ENCODE results near the gene ATP2B2. TPM values are rescaled to one million over a fixed set of nuclear protein-coding genes. Genes with fewer than 3 reads are reported as not detected.

ATP2B2 gene
- total RNA-seq, 1 donor: not detected

DNA sequence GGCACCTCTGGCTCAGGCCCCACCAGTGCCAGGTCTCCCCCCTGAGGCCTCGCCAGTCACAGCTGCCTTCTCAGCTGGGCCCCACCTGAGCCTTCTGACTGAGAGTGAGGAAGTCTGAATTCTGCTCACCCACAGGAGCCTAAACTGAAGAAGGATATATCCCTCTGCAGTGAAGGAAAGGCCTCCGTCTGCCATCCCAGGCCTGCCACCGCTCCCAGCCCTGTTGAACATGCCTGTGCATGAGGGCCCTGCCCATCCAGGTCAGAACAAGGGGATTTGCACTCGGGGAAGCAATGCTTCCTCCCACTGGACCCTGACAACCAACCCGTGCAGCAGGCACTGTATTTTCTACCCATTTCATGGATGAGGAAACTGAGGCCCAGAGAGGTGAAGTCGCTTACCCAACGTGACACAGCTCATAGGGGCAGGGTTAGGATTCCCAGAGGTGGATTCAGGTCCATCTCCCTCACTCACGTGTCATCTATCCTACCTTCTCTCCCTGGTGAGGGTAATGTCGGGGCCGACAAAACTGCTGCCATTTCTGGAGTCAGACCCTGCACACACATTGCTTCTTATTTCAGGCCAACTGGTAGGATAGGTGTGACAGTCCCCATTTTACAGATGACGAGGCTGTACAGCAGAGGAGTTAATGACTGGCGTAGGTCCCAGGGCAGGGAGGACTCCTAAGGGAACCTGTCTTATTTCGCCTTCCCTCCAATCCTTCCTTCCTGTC lies 22.6 kb downstream of the ATP2B2 start:
- no peak overlapping the region for H3K4me3 ChIP-seq (ENCODE audit: low read length)
- no peaks in the 10 kb centered on the region for H3K4me1 ChIP-seq (ENCODE audit: insufficient read depth, low read length)
- no peaks in the 10 kb centered on the region for H3K9me3 ChIP-seq (ENCODE audit: low read depth, low read length)
- H3K27me3 ChIP-seq (ENCODE audit: insufficient read depth, low read length): no peaks in the 10 kb centered on the region

- Histone ChIP-seq H3K27me3 (ENCODE audit: insufficient read depth, low read length) (no peaks in the 10 kb centered on the region), H3K4me3 (ENCODE audit: low read length) (no peak overlapping the region), H3K4me1 (ENCODE audit: insufficient read depth, low read length) (no peaks in the 10 kb centered on the region), H3K9me3 (ENCODE audit: low read depth, low read length) (no peaks in the 10 kb centered on the region)
These were observed 24.5 kb downstream of the ATP2B2 start for GRCh38 chr3:10480871-10481378.

DNA sequence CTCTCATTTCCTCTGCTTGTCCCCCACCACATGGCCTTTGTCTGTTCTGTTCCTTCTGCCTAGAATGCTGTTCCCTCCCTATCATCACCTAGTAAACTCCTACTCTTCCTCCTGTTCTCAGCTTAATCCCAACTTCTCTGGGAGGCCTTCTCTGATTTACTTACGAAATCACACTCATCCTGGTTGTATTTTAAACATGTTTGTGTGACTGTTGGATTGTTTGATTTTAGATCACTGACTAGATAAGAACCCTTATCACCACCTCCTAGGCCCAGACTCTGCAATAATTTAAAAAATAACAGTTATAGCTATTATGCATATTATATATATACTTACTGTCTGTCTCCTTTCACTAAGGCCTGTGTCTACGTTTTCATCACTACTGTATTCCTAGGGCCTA lies 26.1 kb downstream of the ATP2B2 start:
- Histone ChIP-seq H3K9me3 (ENCODE audit: low read depth, low read length) (no peaks in the 10 kb centered on the region), H3K4me3 (ENCODE audit: low read length) (no peak overlapping the region), H3K27me3 (ENCODE audit: insufficient read depth, low read length) (no peaks in the 10 kb centered on the region), H3K4me1 (ENCODE audit: insufficient read depth, low read length) (no peaks in the 10 kb centered on the region)

GRCh38 chr3:10475983-10476382 lies 29.4 kb downstream of the ATP2B2 start:
- H3K4me3 ChIP-seq (ENCODE audit: low read length): no peak overlapping the region
- H3K9me3 ChIP-seq (ENCODE audit: low read depth, low read length): no peaks in the 10 kb centered on the region
- H3K27me3 ChIP-seq (ENCODE audit: insufficient read depth, low read length): no peaks in the 10 kb centered on the region
- no peaks in the 10 kb centered on the region for H3K4me1 ChIP-seq (ENCODE audit: insufficient read depth, low read length)

- Histone ChIP-seq H3K27me3 (ENCODE audit: insufficient read depth, low read length) (no peaks in the 10 kb centered on the region), H3K4me3 (ENCODE audit: low read length) (no peak overlapping the region), H3K4me1 (ENCODE audit: insufficient read depth, low read length) (no peaks in the 10 kb centered on the region), H3K9me3 (ENCODE audit: low read depth, low read length) (no peaks in the 10 kb centered on the region)
These were observed 30.5 kb downstream of the ATP2B2 start for GRCh38 chr3:10474847-10475246.

DNA sequence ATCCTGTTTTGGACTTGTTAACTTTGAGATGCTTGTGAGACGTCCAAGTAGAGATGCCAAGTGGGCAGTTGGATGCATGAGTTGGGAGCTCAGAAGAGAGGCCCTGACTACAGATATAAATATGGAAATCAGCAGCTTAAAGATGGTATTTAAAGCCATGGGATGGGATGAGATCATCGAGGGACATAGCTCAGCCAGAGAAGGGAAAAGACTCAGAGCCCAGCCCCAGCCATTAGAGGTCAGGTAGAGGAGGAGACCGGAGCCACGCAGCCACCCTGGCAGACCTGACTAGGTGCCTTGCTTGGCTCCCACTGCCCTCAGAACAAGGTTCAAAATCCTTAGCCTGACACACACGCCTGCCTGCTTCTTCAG lies 31.1 kb downstream of the ATP2B2 start:
- H3K4me1 ChIP-seq (ENCODE audit: insufficient read depth, low read length): no peaks in the 10 kb centered on the region

GRCh38 chr3:10473581-10474274 lies 31.7 kb downstream of the ATP2B2 start:
- no peaks in the 10 kb centered on the region for H3K9me3 ChIP-seq (ENCODE audit: low read depth, low read length)
- H3K4me1 ChIP-seq (ENCODE audit: insufficient read depth, low read length): no peaks in the 10 kb centered on the region
- no peak overlapping the region for H3K4me3 ChIP-seq (ENCODE audit: low read length)
- no peaks in the 10 kb centered on the region for H3K27me3 ChIP-seq (ENCODE audit: insufficient read depth, low read length)

More for the DNA sequence above, 31.1 kb downstream of the ATP2B2 start:
- no peaks in the 10 kb centered on the region for H3K9me3 ChIP-seq (ENCODE audit: low read depth, low read length)
- no peaks in the 10 kb centered on the region for H3K27me3 ChIP-seq (ENCODE audit: insufficient read depth, low read length)
- H3K4me3 ChIP-seq (ENCODE audit: low read length): no peak overlapping the region

DNA sequence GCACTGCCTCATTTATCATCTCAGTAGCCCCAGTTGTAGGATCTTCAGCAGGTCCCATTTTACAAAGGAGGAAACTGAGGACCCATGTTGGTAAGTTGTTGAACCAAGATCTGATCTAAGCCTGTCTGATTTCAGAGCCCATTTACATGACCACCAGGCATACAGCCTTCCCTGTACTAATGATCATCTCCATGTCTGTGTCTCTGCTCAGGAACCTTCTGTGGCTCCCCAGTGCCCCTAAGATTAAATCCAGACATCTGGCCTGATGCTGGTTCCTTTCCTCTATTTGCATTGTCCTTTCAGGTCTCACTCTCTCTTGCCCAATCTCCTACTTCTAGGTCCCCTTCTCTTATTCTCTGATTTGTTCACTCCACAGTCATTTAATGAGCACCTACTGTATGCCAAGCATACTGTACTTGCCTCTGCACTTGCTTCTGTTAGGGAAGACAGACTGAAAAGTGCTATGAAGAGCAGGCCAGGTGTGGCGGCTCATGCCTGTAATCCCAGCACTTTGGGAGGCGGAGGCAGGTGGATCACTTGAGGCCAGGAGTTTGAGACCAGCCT lies 32.4 kb downstream of the ATP2B2 start:
- Histone ChIP-seq H3K4me1 (ENCODE audit: insufficient read depth, low read length) (no peaks in the 10 kb centered on the region), H3K9me3 (ENCODE audit: low read depth, low read length) (no peaks in the 10 kb centered on the region), H3K4me3 (ENCODE audit: low read length) (no peak overlapping the region), H3K27me3 (ENCODE audit: insufficient read depth, low read length) (no peaks in the 10 kb centered on the region)

DNA sequence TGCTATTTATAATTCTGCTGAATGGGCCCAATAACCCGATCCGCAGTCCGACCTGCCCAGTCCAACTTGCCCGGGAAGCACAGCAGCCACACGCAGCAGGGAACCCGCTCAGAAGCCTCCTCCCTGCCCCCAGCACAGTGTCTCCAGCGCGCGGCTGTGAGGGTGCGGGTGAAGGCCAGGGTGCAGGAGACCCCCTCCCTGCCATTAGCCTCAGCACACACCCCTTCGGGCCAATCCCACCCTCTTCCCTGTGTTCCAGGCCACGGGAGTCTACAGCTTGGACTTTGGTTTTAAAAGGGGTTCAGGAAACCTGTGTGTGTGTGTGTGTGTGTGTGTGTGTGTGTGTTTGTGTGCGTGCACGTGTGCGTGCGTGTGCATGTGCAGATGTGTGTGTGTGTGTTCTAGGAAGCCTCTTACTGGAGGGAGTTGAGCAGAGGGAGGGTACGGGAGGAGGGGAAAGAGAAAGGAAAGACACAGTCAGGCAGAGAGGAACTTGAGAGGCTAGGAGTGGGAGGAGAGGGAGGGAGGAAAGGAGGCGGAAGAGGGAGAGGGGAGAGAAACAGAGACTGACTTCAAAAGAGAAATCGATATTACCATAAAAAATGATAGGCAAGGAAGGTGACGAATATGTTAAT lies 34.2 kb downstream of the ATP2B2 start:
- Histone ChIP-seq H3K4me3 (ENCODE audit: low read length) (no peak overlapping the region), H3K9me3 (ENCODE audit: low read depth, low read length) (no peaks in the 10 kb centered on the region), H3K27me3 (ENCODE audit: insufficient read depth, low read length) (no peaks in the 10 kb centered on the region), H3K4me1 (ENCODE audit: insufficient read depth, low read length) (no peaks in the 10 kb centered on the region)

DNA sequence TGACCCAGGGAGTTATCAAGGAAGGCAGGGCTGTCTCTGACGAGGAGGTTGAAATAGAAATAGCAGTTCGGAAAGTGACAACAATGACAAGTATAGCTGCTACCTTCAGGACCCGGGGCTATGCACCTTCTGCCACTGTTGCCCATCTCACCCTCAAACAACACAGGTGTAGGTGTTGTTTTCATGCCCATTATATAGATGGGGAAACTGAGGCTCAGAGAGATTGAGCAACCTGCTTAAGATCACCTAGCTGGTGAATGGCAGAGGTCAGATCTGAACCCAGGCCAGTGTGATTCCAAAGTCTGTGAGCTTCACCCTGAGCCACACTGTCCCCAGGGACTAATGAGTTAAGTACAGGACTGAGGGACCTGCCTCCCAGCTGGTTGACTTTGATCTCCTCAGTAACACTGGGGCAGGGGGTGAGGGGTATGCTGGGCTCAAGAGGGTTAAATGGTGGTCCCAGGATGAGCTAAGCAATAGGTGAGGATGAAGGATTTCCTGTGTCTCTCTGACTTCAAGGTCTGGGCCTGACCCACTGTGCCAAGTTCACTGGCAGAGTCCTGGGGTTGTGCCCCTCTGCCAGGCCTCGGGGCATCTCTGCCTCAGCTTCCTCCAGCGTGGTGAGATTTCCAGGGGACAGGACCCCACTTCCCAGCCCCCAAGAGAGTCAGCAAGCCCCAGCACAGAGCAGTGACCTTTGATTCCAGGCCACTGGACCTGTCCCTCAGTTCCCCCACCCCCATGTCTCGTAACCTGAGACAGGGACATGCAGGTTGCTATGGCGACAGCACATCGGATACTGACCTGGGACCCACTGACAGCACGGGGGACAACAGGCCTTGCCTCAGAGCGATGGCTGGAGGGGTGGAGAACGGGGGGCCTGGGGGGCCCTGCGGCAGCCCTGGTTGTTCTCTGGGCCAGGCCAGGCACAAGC lies 35.0 kb downstream of the ATP2B2 start:
- Histone ChIP-seq H3K9me3 (ENCODE audit: low read depth, low read length) (no peaks in the 10 kb centered on the region), H3K27me3 (ENCODE audit: insufficient read depth, low read length) (no peaks in the 10 kb centered on the region), H3K4me3 (ENCODE audit: low read length) (no peak overlapping the region), H3K4me1 (ENCODE audit: insufficient read depth, low read length) (no peaks in the 10 kb centered on the region)

GRCh38 chr3:10469441-10470119 lies 35.8 kb downstream of the ATP2B2 start:
- no peaks in the 10 kb centered on the region for H3K9me3 ChIP-seq (ENCODE audit: low read depth, low read length)
- no peaks in the 10 kb centered on the region for H3K4me1 ChIP-seq (ENCODE audit: insufficient read depth, low read length)
- H3K27me3 ChIP-seq (ENCODE audit: insufficient read depth, low read length): no peaks in the 10 kb centered on the region
- no peak overlapping the region for H3K4me3 ChIP-seq (ENCODE audit: low read length)

- Histone ChIP-seq H3K27me3 (ENCODE audit: insufficient read depth, low read length) (no peaks in the 10 kb centered on the region), H3K9me3 (ENCODE audit: low read depth, low read length) (no peaks in the 10 kb centered on the region), H3K4me3 (ENCODE audit: low read length) (no peak overlapping the region), H3K4me1 (ENCODE audit: insufficient read depth, low read length) (no peaks in the 10 kb centered on the region)
These were observed 36.6 kb downstream of the ATP2B2 start for GRCh38 chr3:10468613-10469354.

GRCh38 chr3:10467904-10468612 lies 37.3 kb downstream of the ATP2B2 start:
- no peak overlapping the region for H3K4me3 ChIP-seq (ENCODE audit: low read length)
- H3K27me3 ChIP-seq (ENCODE audit: insufficient read depth, low read length): no peaks in the 10 kb centered on the region
- no peaks in the 10 kb centered on the region for H3K9me3 ChIP-seq (ENCODE audit: low read depth, low read length)
- no peaks in the 10 kb centered on the region for H3K4me1 ChIP-seq (ENCODE audit: insufficient read depth, low read length)

All from mononuclear cell (primary cell).